ENCODE data around the gene PDGFRB. TPM values are rescaled to one million over a fixed set of nuclear protein-coding genes. Genes with fewer than 3 reads are reported as not detected.

Gene PDGFRB
- total and polyA plus RNA-seq, 2 of the 8 experiments (the other 6 are each of a cell fraction or from before 2014, with no cell fraction given): 4.2 to 13.7 TPM

- no peaks in the 10 kb centered on the region for H3K9me3 ChIP-seq (ENCODE audit: insufficient read depth in 2 of 2, low read depth in 1 of 2, low read length in 1 of 2)
- H3K9ac ChIP-seq (replicated peaks in 1 of 4; ENCODE audit: extremely low read depth in 1 of 4, low read depth in 3 of 4, low read length in 3 of 4): no peak overlapping the region
- no peak overlapping the region for H3K4ac ChIP-seq (replicated peaks; ENCODE audit: insufficient read length, low read depth, low read length)
- no peaks in the 10 kb centered on the region for H3K79me2 ChIP-seq (ENCODE audit: control insufficient read depth in 1 of 2, insufficient read depth in 2 of 2, low read length in 2 of 2)
- H4K8ac ChIP-seq (ENCODE audit: extremely low read depth, insufficient read depth, low read length): no peak overlapping the region
- no peak overlapping the region for H3K27ac ChIP-seq (ENCODE audit: low read depth, low read length)
- no peaks in the 10 kb centered on the region for H3K36me3 ChIP-seq (ENCODE audit: control insufficient read depth in 2 of 4, insufficient read depth in 4 of 4, low read length in 3 of 4)
- H2BK12ac ChIP-seq (ENCODE audit: low read depth, low read length): no peak overlapping the region
- H3K4me2 ChIP-seq (ENCODE audit: insufficient read depth in 1 of 2, low read depth in 2 of 2, low read length in 2 of 2): no peak overlapping the region
- DNase-seq (ENCODE audit: low read depth in 1 of 2, low spot score in 2 of 2) (no peak), FAIRE-seq (no peak)
- H3K23ac ChIP-seq (ENCODE audit: insufficient read length): no peak overlapping the region
- no peak overlapping the region for H3K4me3 ChIP-seq (ENCODE audit: extremely low read depth in 1 of 4, insufficient read depth in 2 of 4, low read depth in 3 of 4, low read length in 4 of 4)
- no peak overlapping the region for H2BK120ac ChIP-seq (replicated peaks; ENCODE audit: low read depth, low read length)
- POLR2A ChIA-PET (ENCODE audit: partially characterized antibody): no interaction called here
- CTCF ChIA-PET (ENCODE audit: partially characterized antibody): interaction anchor here (0.7 to 17.8 kb wide), 8 partner anchors 9 to 78 kb away, joined by 3 to 406 read pairs (median 29); partner anchors contain the start of genes CDX1 and SLC6A7
- H4K91ac ChIP-seq (replicated peaks; ENCODE audit: insufficient read length, low read length): no peak overlapping the region
- H4K20me1 ChIP-seq (replicated peaks in 1 of 2; ENCODE audit: control insufficient read depth in 1 of 2, insufficient read depth in 2 of 2, low read length in 2 of 2): no peaks in the 10 kb centered on the region
- WGBS, 2 experiments (ENCODE audit: extremely low coverage in 1 of 2, insufficient coverage in 1 of 2, insufficient read length in 1 of 2, insufficient replicate concordance in 2 of 2, low coverage in 1 of 2, low lambda C conversion rate in 2 of 2, missing lambda C conversion rate in 1 of 2): 95% methylated on average over 5 of the region's 5 CpGs; no CpG with 5 or more reads in 1 of the 2 experiments
- no peak overlapping the region for H3K56ac ChIP-seq (replicated peaks; ENCODE audit: insufficient read length, low read depth, low read length)
- no peak overlapping the region for H2AK5ac ChIP-seq (ENCODE audit: low read depth, low read length)
- H2AFZ ChIP-seq (ENCODE audit: low read length): no peak overlapping the region
- no peak overlapping the region for H2BK15ac ChIP-seq (ENCODE audit: low read length)
- H3K4me1 ChIP-seq (replicated peaks in 1 of 4; ENCODE audit: control insufficient read depth in 3 of 4, insufficient read depth in 4 of 4, low read length in 3 of 4): peaks cover 0 to 8% (median 4%) of the 10 kb centered on the region in 4 experiments; a peak in 6 of 7 replicates
- no peaks in the 10 kb centered on the region for H3K23me2 ChIP-seq (ENCODE audit: low read depth, low read length)
- peaks cover 0 to 7% (median 4%) of the 10 kb centered on the region in 4 experiments; a peak in 4 of 7 replicates for H3K27me3 ChIP-seq (replicated peaks in 1 of 4; ENCODE audit: control insufficient read depth in 3 of 4, extremely low read depth in 1 of 4, insufficient read depth in 3 of 4, low read length in 3 of 4)
- H2BK5ac ChIP-seq (ENCODE audit: low read depth, low read length): no peak overlapping the region
- H2BK20ac ChIP-seq (ENCODE audit: low read length): no peak overlapping the region
- H3K14ac ChIP-seq (ENCODE audit: insufficient read length): no peak overlapping the region
- no peaks in the 10 kb centered on the region; the same call in 1 of the 2 replicates for H3K79me1 ChIP-seq (ENCODE audit: low read depth, low read length)
- no peak overlapping the region for H4K5ac ChIP-seq (ENCODE audit: insufficient read length, low read depth, low read length)
- H3K18ac ChIP-seq (ENCODE audit: extremely low read depth, low read length): no peak overlapping the region
Observed at GRCh38 chr5:150181027-150181426, 25.4 kb upstream of the PDGFRB start.

Data from H1 (cell line).